BJ (cell line): ENCODE measurements around the gene IFNLR1. TPM values are rescaled to one million over a fixed set of nuclear protein-coding genes. Genes with fewer than 3 reads are reported as not detected.

ENCODE experiments used
- CTCF ChIA-PET: fragments of 350-600 bp; formaldehyde crosslinking; extraction: SDS; loops from one replicate; lab custom pipeline; 2021; ENCODE audit warnings: antibody characterized with exemption, inconsistent platforms; lab: Yijun Ruan, JAX
- POLR2A ChIA-PET: fragments of 300-600 bp; sonication (Branson Sonifier 250); formaldehyde crosslinking; extraction: SDS; loops from one replicate; lab custom pipeline; 2021; ENCODE audit warnings: antibody characterized with exemption; lab: Charles Lee
- DNase-seq: peaks from one replicate; pipeline ENCODE4 v3.0.0-alpha.2; 2011; ENCODE audit warnings: low read depth
- H3K27me3 ChIP-seq: 2 replicates; pipeline ENCODE4 v1.6.0; 2011; ENCODE audit warnings: low read length; ENCODE audit not compliant: control insufficient read depth, insufficient read depth
- H3K36me3 ChIP-seq: 2 replicates; pipeline ENCODE4 v1.5.1; 2011; ENCODE audit warnings: low read length; ENCODE audit not compliant: control insufficient read depth, insufficient read depth
- H3K4me3 ChIP-seq: 2 replicates; pipeline ENCODE4 v1.5.1; 2011; ENCODE audit warnings: low read depth, mild to moderate bottlenecking, control low read depth, low read length
- polyA plus RNA-seq: library from polyadenylated mRNA; depleted of rRNA; stranded (reverse); fragments of >200 nt; gene quantifications from 2 replicates; pipeline ENCODE4 v1.2.3, GENCODE V29; 2011
- TF ChIP-seq, protein P1 (sequence below): IDR thresholded peaks from 2 replicates; pipeline ENCODE4 v1.5.1; 2011; ENCODE audit warnings: low read depth, mild to moderate bottlenecking, control low read depth, inconsistent platforms, low read length, moderate library complexity; ENCODE audit not compliant: insufficient read depth

The IFNLR1 gene
- polyA plus RNA-seq, 1 experiment: not detected

DNA sequence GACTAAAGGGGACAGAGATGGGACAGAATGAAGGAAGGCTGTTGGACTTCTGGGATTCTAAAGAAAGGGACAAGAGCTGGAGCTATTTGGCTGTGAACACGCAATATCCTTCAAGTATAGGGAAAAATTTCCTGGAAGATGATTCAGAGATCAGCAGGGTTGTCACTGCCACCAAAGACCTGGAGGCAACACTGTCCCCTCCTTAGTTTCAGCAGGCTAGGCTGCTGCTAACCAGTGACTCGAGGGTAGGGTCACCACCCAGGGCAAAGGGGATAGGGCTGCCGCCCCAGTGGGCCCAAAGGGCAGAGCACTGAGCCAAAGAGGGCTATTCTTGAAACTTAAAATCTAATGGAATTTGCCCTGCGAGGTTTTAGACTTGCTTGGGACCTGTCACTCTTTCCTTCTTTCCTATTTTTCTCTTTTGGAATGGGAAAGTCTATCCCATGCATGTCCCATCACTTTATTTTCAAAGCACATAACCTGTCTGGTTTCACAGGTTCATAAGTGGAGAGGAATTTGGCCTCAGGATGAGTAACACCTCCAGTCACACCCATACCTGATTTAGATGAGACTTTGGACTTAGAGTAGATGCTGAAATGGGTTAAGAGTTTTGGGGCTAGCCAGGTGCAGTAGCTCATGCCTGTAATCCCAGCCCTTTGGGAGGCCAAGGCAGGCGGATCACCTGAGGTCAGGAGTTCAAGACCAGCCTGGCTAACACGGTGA is 11.9 kb downstream of the IFNLR1 start:
- CTCF ChIA-PET: no interaction called here
- H3K27me3 ChIP-seq: peaks cover 11% of the 10 kb centered on the region
- H3K36me3 ChIP-seq: no peaks in the 10 kb centered on the region
- POLR2A ChIA-PET: no interaction called here
- DNase-seq: no peak
- no peak overlapping the region for H3K4me3 ChIP-seq
- TF ChIP-seq, protein P1, sequence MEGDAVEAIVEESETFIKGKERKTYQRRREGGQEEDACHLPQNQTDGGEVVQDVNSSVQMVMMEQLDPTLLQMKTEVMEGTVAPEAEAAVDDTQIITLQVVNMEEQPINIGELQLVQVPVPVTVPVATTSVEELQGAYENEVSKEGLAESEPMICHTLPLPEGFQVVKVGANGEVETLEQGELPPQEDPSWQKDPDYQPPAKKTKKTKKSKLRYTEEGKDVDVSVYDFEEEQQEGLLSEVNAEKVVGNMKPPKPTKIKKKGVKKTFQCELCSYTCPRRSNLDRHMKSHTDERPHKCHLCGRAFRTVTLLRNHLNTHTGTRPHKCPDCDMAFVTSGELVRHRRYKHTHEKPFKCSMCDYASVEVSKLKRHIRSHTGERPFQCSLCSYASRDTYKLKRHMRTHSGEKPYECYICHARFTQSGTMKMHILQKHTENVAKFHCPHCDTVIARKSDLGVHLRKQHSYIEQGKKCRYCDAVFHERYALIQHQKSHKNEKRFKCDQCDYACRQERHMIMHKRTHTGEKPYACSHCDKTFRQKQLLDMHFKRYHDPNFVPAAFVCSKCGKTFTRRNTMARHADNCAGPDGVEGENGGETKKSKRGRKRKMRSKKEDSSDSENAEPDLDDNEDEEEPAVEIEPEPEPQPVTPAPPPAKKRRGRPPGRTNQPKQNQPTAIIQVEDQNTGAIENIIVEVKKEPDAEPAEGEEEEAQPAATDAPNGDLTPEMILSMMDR: no peak

GRCh38 chr1:24173638-24174575 is 13.2 kb downstream of the IFNLR1 start:
- TF ChIP-seq, protein P1: no peak
- DNase-seq: no peak
- Histone ChIP-seq H3K36me3 (no peaks in the 10 kb centered on the region), H3K27me3 (peaks cover 18% of the 10 kb centered on the region), H3K4me3 (no peak overlapping the region)
- POLR2A ChIA-PET: no interaction called here
- CTCF ChIA-PET: interaction anchor here (0.6 kb wide), 1 partner anchor 1031 kb away, joined by 4 read pairs; no protein-coding TSS in a partner anchor

GRCh38 chr1:24172598-24172997 is 14.5 kb downstream of the IFNLR1 start:
- TF ChIP-seq, protein P1: no peak
- Histone ChIP-seq H3K27me3 (peaks cover 18% of the 10 kb centered on the region), H3K36me3 (no peaks in the 10 kb centered on the region), H3K4me3 (no peak overlapping the region)
- POLR2A ChIA-PET: no interaction called here
- CTCF ChIA-PET: interaction anchor here (0.6 to 1.0 kb wide), 2 partner anchors 18 to 29 kb away, joined by 3 read pairs; no protein-coding TSS in a partner anchor
- DNase-seq: no peak

- TF ChIP-seq, protein P1: no peak
- POLR2A ChIA-PET: no interaction called here
- Histone ChIP-seq H3K27me3 (peaks cover 18% of the 10 kb centered on the region), H3K4me3 (no peak overlapping the region), H3K36me3 (no peaks in the 10 kb centered on the region)
- DNase-seq: no peak
- CTCF ChIA-PET: interaction anchor here (0.9 to 2.5 kb wide), 2 partner anchors 19 to 33 kb away, joined by 3 to 14 read pairs; no protein-coding TSS in a partner anchor
These were observed 17.8 kb downstream of the IFNLR1 start for GRCh38 chr1:24169286-24169685.

DNA sequence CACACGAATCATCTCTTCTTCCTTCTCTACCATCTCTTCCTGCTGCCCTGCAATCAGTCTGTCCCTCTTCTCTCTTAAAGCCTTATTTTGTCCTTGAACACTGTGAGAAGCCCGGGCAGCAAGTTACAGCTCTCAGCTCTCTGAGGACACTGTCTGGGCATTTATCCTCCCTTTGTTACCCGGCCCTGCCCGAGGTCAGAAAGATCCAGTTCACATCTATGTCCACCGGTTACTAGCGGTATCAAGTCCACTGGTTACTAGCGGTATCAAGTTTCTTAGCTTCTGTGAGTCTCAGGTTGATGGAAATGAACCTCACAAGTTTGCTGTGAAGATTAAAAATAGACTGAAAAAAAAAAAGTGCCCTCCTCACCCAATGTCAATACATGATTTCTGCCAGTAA is 18.8 kb downstream of the IFNLR1 start:
- ChIA-PET CTCF (interaction anchor here (1.4 to 2.5 kb wide), 2 partner anchors 9 to 18 kb away, joined by 3 to 14 read pairs; no protein-coding TSS in a partner anchor), POLR2A (interaction anchor here (0.6 kb wide), 1 partner anchor 8 kb away, joined by 4 read pairs; no protein-coding TSS in a partner anchor)
- Histone ChIP-seq H3K4me3 (no peak overlapping the region), H3K27me3 (peaks cover 16% of the 10 kb centered on the region), H3K36me3 (no peaks in the 10 kb centered on the region)
- TF ChIP-seq, protein P1: no peak
- no peak for DNase-seq
